ENCODE data around the gene TNFRSF8.

The TNFRSF8 gene

GRCh38 chr1:12189328-12189682 is 126.2 kb downstream of the TNFRSF8 start:
- no peak for DNase-seq (ENCODE audit: low read depth in 2 of 2)

GRCh38 chr1:12191242-12192032 is 128.3 kb downstream of the TNFRSF8 start:
- DNase-seq (ENCODE audit: low read depth in 2 of 2): no peak

Data from stimulated activated CD4-positive, alpha-beta T cell treated with anti-CD3 and anti-CD28 coated beads, Interleukin-15, amount 100 ng/mL, for 48 hours (primary cell).